Right lobe of liver (tissue), 4 donors: ENCODE data around the gene TANK.

ENCODE experiments used
- CTCF ChIP-seq, 4 donors: fragments of 200-600 bp in 3 of 4; fragments of 450-650 bp in 1 of 4; IDR thresholded peaks; one replicate each; pipeline versions ENCODE4 v1.5.1 to v1.8.0; 2016 to 2022; ENCODE audit warnings: antibody characterized with exemption in 4 of 4, mild to moderate bottlenecking in 2 of 4
- POLR2A ChIP-seq: fragments of 450-650 bp; IDR thresholded peaks from one replicate; pipeline ENCODE4 v1.6.1; 2017; ENCODE audit warnings: antibody characterized with exemption, mild to moderate bottlenecking
- donor health status: DM: no; HTN: no; CAD: no.
- donor health status: DM: no; HTN: no; CAD: no.
- donor health status: DM: no; HTN: yes; CAD: no.

DNA sequence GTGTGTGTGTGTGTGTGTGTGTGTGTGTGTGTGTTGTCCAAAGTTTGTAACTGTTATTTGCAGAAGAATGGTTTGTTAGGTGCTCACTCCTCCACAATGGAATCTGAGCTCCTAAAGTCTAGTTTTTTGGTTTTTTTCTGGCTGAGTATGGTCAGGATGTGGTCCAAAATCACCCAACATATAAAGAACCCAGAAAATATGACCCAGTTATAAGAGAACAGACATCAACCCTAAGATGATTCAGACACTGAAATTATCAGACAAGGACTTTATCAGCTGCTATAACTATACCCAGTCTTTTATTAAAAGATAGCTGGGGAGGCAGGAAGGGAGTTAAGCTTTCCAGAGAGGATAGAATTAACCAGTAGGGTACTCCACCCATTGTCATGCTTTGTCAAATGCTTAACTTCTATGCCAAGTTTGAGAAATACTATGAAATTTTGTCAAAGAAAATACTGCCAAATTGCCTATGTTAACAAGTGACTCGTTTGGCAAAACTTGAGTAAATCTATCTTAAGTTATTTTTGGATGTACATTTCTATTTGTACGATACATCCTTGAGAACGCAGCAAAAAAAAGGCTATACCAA lies 57.5 kb downstream of the TANK start:
- no peak for TF ChIP-seq CTCF (IDR thresholded peaks at IDR 0.05)
- TF ChIP-seq POLR2A, result no peak
